H9 (cell line): Measurements from ENCODE around the gene ANKS1B. TPM values are rescaled to one million over a fixed set of nuclear protein-coding genes. Genes with fewer than 3 reads are reported as not detected.

Experiments used
- DNase-seq: peaks from one replicate; pipeline ENCODE4 v3.0.0-alpha.2; 2017
- H2AFZ ChIP-seq: one replicate; pipeline ENCODE4 v1.6.1; 2013; ENCODE audit warnings: mild to moderate bottlenecking, low read length, control low read depth, moderate library complexity
- H2AK5ac ChIP-seq: 2 replicates; pipeline ENCODE4 v1.6.1; 2013; ENCODE audit warnings: low read length, control low read depth, mixed read lengths; ENCODE audit not compliant: insufficient read length
- H2BK120ac ChIP-seq: one replicate; pipeline ENCODE4 v1.6.1; 2013; ENCODE audit warnings: low read depth, mild to moderate bottlenecking, low read length, control low read depth, inconsistent platforms; ENCODE audit not compliant: poor library complexity, severe bottlenecking
- H2BK12ac ChIP-seq: 2 replicates; pipeline ENCODE4 v1.6.1; 2013; ENCODE audit warnings: low read length, control low read depth, mixed read lengths, low read depth; ENCODE audit not compliant: insufficient read length
- H2BK15ac ChIP-seq: 2 replicates; pipeline ENCODE4 v1.6.1; 2013; ENCODE audit warnings: low read depth, low read length, control low read depth
- H2BK20ac ChIP-seq: one replicate; pipeline ENCODE4 v1.6.1; 2013; ENCODE audit warnings: low read depth, mild to moderate bottlenecking, low read length, control low read depth, inconsistent platforms; ENCODE audit not compliant: poor library complexity, severe bottlenecking
- H2BK5ac ChIP-seq: 2 replicates; pipeline ENCODE4 v1.6.1; 2013; ENCODE audit warnings: low read length, control low read depth, mixed read lengths; ENCODE audit not compliant: insufficient read length
- H3K14ac ChIP-seq: 2 replicates; pipeline ENCODE4 v1.6.1; 2013; ENCODE audit warnings: low read length, control low read depth; ENCODE audit not compliant: insufficient read depth
- H3K18ac ChIP-seq: 2 replicates; pipeline ENCODE4 v1.6.1; 2013; ENCODE audit warnings: low read depth, mild to moderate bottlenecking, mixed read lengths, low read length, control low read depth; ENCODE audit not compliant: insufficient read length
- H3K23ac ChIP-seq: 2 replicates; pipeline ENCODE4 v1.6.1; 2013; ENCODE audit warnings: low read length, control low read depth, mixed read lengths, low read depth; ENCODE audit not compliant: insufficient read length
- H3K23me2 ChIP-seq: 2 replicates; pipeline ENCODE4 v1.6.1; 2013; ENCODE audit warnings: low read depth, mild to moderate bottlenecking, mixed read lengths, low read length, control low read depth; ENCODE audit not compliant: insufficient read length, poor library complexity, severe bottlenecking
- H3K27ac ChIP-seq: 2 replicates; pipeline ENCODE4 v1.5.1; 2013; ENCODE audit warnings: low read length, control low read depth, mixed read lengths, low read depth; ENCODE audit not compliant: insufficient read length
- H3K27me3 ChIP-seq: 2 replicates; pipeline ENCODE4 v1.6.1; 2013; ENCODE audit warnings: low read length, control low read depth, inconsistent platforms; ENCODE audit not compliant: insufficient read depth
- H3K4ac ChIP-seq: 2 replicates; pipeline ENCODE4 v1.6.1; 2013; ENCODE audit warnings: low read depth, mild to moderate bottlenecking, control low read depth, inconsistent platforms, low read length, moderate library complexity
- H3K4me1 ChIP-seq: 2 replicates; pipeline ENCODE4 v1.6.1; 2013; ENCODE audit warnings: low read length, control low read depth, inconsistent platforms; ENCODE audit not compliant: insufficient read depth
- H3K4me2 ChIP-seq: 2 replicates; pipeline ENCODE4 v1.6.1; 2013; ENCODE audit warnings: low read length, control low read depth, mixed read lengths; ENCODE audit not compliant: insufficient read length, insufficient read depth
- H3K56ac ChIP-seq: 2 replicates; pipeline ENCODE4 v1.6.1; 2013; ENCODE audit warnings: low read depth, mild to moderate bottlenecking, mixed read lengths, low read length, control low read depth; ENCODE audit not compliant: insufficient read length
- H3K79me1 ChIP-seq: 2 replicates; pipeline ENCODE4 v1.6.1; 2013; ENCODE audit warnings: low read depth, mild to moderate bottlenecking, moderate library complexity, low read length, control low read depth, inconsistent platforms; ENCODE audit not compliant: insufficient read depth, poor library complexity, severe bottlenecking
- H3K79me2 ChIP-seq: 2 replicates; pipeline ENCODE4 v1.6.1; 2013; ENCODE audit warnings: low read length, control low read depth, inconsistent platforms; ENCODE audit not compliant: insufficient read depth
- H3K9ac ChIP-seq: 2 replicates; pipeline ENCODE4 v1.6.1; 2013; ENCODE audit warnings: low read length, control low read depth, mixed read lengths; ENCODE audit not compliant: insufficient read length; ENCODE audit errors: extremely low read depth
- H3K9me3 ChIP-seq: one replicate; pipeline ENCODE4 v1.6.1; 2013; ENCODE audit warnings: low read depth, low read length, inconsistent platforms; ENCODE audit not compliant: control insufficient read depth
- H3T11ph ChIP-seq: one replicate; pipeline ENCODE4 v1.6.1; 2013; ENCODE audit warnings: mild to moderate bottlenecking, low read length, control low read depth, inconsistent platforms
- H4K20me1 ChIP-seq: one replicate; pipeline ENCODE4 v1.6.1; 2013; ENCODE audit not compliant: control insufficient read depth, insufficient read length, insufficient read depth
- H4K5ac ChIP-seq: 2 replicates; pipeline ENCODE4 v1.6.1; 2013; ENCODE audit warnings: low read depth, mild to moderate bottlenecking, mixed read lengths, low read length, control low read depth; ENCODE audit not compliant: insufficient read length
- H4K8ac ChIP-seq: replicated peaks from 2 replicates; pipeline ENCODE4 v1.6.1; 2013; ENCODE audit warnings: low read length, control low read depth, mixed read lengths, low read depth; ENCODE audit not compliant: insufficient read length
- H4K91ac ChIP-seq: 2 replicates; pipeline ENCODE4 v1.6.1; 2013; ENCODE audit warnings: low read depth, mild to moderate bottlenecking, moderate library complexity, mixed read lengths, low read length, control low read depth; ENCODE audit not compliant: insufficient read length
- H3K27ac Mint-ChIP-seq, 3 experiments: 2 replicates in 2 of 3; 3 replicates in 1 of 3; pipeline ENCODE4 v1.8.0; 2020 to 2021; ENCODE audit warnings: mixed read lengths in 3 of 3, mild to moderate bottlenecking in 1 of 3, moderate library complexity in 1 of 3
- H3K27me3 Mint-ChIP-seq: 2 replicates; pipeline ENCODE4 v1.8.0; 2021; ENCODE audit warnings: low read depth, mild to moderate bottlenecking, moderate library complexity, mixed read lengths
- H3K36me3 Mint-ChIP-seq, 3 experiments: 2 replicates in 2 of 3; 3 replicates in 1 of 3; pipeline ENCODE4 v1.8.0; 2020 to 2021; ENCODE audit warnings: low read depth in 3 of 3, mixed read lengths in 3 of 3; ENCODE audit not compliant: insufficient read depth in 1 of 3
- H3K4me1 Mint-ChIP-seq, 2 experiments: 2 replicates each; pipeline ENCODE4 v1.8.0; 2020; ENCODE audit warnings: mixed read lengths in 2 of 2
- H3K4me3 Mint-ChIP-seq, 2 experiments: 2 replicates in 1 of 2; 3 replicates in 1 of 2; pipeline ENCODE4 v1.8.0; 2020 to 2021; ENCODE audit warnings: mild to moderate bottlenecking in 2 of 2, mixed read lengths in 2 of 2, moderate library complexity in 1 of 2
- H3K9me3 Mint-ChIP-seq, 2 experiments: 2 replicates in 1 of 2; 3 replicates in 1 of 2; pipeline ENCODE4 v1.8.0; 2020; ENCODE audit warnings: mild to moderate bottlenecking in 2 of 2, mixed read lengths in 2 of 2, moderate library complexity in 1 of 2
- WGBS: extraction: QIAGEN DNeasy Blood & Tissue Kit; methylation state at CpG from one replicate; pipeline ENCODE4 v1.1.7; 2013; ENCODE audit warnings: missing lambda C conversion rate, low lambda C conversion rate, mixed read lengths; ENCODE audit not compliant: insufficient read length; ENCODE audit errors: extremely low coverage; 5-methylcytosine and 5-hydroxymethylcytosine counted together
- total RNA-seq: library from RNA; stranded (reverse); gene quantifications from 2 replicates; pipeline ENCODE4 v1.2.1, GENCODE V29; 2021
- TF ChIP-seq, protein P1 (sequence below): fragments of 200-600 bp; sonication (generic); conservative IDR thresholded peaks from 3 replicates; pipeline ENCODE4 v1.8.0; 2021; ENCODE audit warnings: antibody characterized with exemption, mild to moderate bottlenecking

Gene ANKS1B
- total RNA-seq, 1 experiment from 2014 or later: 4.1 TPM

GRCh38 chr12:99200711-99201384, 783.9 kb downstream of the ANKS1B start:
- H3K4me3 Mint-ChIP-seq: no peak overlapping the region
- Histone ChIP-seq H2BK120ac (no peak overlapping the region), H3K56ac (no peak overlapping the region), H2BK20ac (no peak overlapping the region), H2BK5ac (no peak overlapping the region), H2AFZ (no peak overlapping the region), H2BK15ac (no peak overlapping the region), H3K9me3 (no peaks in the 10 kb centered on the region), H3K4me2 (no peak overlapping the region), H4K91ac (no peak overlapping the region), H3K18ac (no peak overlapping the region), H4K5ac (no peak overlapping the region), H4K8ac (no peak overlapping the region), H2BK12ac (no peak overlapping the region), H3K14ac (no peak overlapping the region), H3K23me2 (no peaks in the 10 kb centered on the region), H3K27ac (no peak overlapping the region), H3K4ac (no peak overlapping the region), H3T11ph (no peak overlapping the region), H3K9ac (no peak overlapping the region), H4K20me1 (no peaks in the 10 kb centered on the region), H3K79me2 (no peaks in the 10 kb centered on the region), H2AK5ac (no peak overlapping the region), H3K4me1 (no peaks in the 10 kb centered on the region), H3K27me3 (no peaks in the 10 kb centered on the region), H3K23ac (no peak overlapping the region), H3K79me1 (no peaks in the 10 kb centered on the region)
- peak overlapping the region in 1 of 3 experiments; percentile 51; a peak in 2 of 7 replicates for H3K27ac Mint-ChIP-seq
- H3K27me3 Mint-ChIP-seq: no peaks in the 10 kb centered on the region
- no CpG with 5 or more reads among the region's 1 CpG for WGBS
- peaks cover 0 to 4% (median 0%) of the 10 kb centered on the region in 3 experiments; a peak in 2 of 7 replicates for H3K36me3 Mint-ChIP-seq
- H3K4me1 Mint-ChIP-seq: peaks cover 7 to 8% of the 10 kb centered on the region in 2 experiments
- TF ChIP-seq, protein P1, sequence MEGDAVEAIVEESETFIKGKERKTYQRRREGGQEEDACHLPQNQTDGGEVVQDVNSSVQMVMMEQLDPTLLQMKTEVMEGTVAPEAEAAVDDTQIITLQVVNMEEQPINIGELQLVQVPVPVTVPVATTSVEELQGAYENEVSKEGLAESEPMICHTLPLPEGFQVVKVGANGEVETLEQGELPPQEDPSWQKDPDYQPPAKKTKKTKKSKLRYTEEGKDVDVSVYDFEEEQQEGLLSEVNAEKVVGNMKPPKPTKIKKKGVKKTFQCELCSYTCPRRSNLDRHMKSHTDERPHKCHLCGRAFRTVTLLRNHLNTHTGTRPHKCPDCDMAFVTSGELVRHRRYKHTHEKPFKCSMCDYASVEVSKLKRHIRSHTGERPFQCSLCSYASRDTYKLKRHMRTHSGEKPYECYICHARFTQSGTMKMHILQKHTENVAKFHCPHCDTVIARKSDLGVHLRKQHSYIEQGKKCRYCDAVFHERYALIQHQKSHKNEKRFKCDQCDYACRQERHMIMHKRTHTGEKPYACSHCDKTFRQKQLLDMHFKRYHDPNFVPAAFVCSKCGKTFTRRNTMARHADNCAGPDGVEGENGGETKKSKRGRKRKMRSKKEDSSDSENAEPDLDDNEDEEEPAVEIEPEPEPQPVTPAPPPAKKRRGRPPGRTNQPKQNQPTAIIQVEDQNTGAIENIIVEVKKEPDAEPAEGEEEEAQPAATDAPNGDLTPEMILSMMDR: no peak
- no peak for DNase-seq
- peaks cover 0 to 2% of the 10 kb centered on the region in 2 experiments; a peak in 1 of 5 replicates for H3K9me3 Mint-ChIP-seq
